Stimulated activated CD4-positive, alpha-beta T cell treated with anti-CD3 and anti-CD28 coated beads, Interleukin-15, amount 100 ng/mL, for 24 hours (primary cell): ENCODE results near the gene TSPEAR.
"Not testable (repeated sequence)": the region's sequence is repeated elsewhere in the genome, so short reads cannot be mapped to it uniquely, and the experiment has no call there.

Experiments used
- DNase-seq: peaks from one replicate; pipeline ENCODE4 v3.0.0-alpha.2; 2020

The TSPEAR gene

DNA sequence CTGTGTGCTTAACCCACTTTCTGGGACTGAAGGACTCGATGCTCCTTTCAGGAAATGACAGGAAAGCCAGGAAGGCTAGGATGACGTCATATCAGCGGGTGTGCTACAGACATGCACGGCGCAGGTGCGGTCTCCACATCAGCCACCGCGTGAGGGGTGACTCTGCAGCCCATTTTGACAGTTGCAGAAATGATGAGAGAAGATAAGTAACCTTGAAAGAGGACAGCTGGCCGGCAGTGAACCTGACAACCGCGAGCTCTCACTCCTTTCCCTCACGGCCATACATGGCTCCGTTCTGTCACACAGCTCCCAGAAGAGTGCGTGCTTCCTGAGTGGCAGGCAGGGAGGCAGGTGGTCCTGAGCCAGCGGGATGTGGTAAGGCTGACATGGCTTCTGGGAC is 129.3 kb downstream of the TSPEAR start:
- DNase-seq: no peak

- DNase-seq: no peak
These were observed 130.2 kb downstream of the TSPEAR start for GRCh38 chr21:44581158-44581557.

DNA sequence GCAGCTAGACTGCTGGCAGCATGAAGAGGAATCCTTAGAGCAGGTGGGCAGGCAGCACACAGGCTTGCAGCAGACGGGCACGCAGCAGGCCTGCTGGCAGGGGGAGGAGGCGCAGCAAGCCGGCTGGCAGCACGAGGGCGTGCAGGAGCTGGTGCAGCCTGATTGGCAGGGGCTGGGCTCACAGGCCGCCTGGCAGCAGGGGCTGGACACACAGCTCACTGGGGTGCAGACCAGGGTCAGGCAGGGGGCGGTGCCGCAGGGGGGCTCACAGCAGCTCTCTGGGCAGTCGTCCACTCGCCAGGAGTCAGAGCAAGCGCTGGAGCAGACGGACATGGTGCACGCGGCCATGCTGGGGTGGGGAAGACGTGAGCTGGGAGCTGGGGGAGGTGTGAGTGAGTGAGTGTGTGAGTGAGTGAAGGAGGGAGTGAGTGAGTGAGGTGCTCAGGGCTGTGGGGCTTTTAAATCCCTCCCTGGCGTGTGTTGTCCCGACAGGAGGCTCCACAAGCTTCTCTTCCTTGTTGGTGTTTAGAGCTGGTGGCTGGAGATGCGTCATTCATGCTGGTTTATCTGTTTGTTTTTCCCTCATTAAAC is 131.0 kb downstream of the TSPEAR start, which contains the start of gene KRTAP10-5:
TSS of gene KRTAP10-5 (minus strand) at position 374 of the 591 bp plus-strand sequence. CDS start at position 348, 26 bp downstream.
- not testable (repeated sequence) for DNase-seq

GRCh38 chr21:44579833-44580144 is 131.6 kb downstream of the TSPEAR start:
- DNase-seq: no peak

DNA sequence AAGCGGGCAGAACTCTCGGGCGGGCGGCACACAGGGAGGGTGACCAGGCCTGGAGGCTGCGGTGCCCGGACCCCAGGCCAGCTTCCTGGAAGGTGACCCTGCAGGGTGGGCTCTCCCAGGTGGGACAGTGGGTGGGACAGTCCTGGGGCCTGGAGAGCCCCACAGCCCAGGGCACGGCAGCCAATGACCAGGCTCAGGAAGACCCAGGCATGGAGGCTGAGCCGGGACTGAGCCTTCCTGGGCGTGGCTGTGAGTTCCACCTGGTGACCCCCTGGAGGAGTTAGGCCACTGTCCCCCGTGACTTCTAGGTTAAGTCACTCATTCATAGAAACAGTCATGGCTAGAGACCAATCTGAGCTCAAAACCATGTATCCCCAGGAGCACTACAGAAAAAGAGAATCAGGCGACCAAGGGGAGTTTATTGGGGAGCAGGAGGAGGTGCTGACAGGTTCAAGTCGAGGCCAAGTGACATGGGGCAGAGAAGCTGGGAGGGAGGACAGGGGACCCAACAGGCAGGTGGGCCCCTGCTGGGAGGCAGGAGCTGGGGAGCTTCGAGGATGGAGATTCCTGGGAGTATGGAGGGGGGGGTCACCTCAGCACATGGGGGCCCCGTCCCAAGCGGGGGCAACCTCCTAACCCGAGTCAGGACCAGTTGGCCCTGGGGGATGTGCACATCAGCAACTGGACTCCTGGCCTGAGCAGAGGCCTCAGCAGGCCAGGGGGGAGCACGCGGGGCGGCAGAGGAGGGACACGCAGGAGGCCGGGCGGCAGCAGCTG is 132.1 kb downstream of the TSPEAR start:
- DNase-seq: no peak

DNA sequence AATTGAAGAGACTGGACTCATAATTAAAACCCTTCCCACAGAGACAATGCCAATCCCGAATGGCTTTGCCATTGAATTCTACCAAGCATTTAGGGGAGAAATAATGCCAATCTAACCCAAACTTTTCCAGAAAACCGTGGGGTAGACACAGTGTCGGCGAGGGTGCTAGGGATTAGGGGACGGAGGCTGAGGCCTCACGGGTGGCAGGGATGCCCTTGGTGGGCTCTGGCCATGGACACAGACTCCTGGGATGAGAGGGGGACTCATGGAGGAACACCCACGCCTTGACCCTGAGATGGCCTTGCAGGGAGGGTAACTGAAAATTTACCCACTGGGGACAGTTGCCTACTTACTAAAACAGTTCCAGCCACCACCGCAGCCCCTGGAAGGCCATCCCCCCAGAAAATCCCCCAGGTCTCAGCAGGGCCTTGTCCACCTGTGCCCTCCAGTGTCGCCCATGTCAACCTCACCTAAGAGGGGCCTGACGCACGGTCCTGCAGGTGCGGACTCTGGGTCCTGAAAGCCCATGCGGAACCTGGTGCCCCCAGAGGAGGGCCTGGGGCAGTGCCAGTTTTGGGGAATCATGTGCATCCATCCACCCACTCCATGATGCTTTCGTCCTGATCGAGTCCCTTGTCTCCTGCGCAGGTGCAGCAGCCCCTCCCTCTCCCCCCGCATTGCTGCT is 132.9 kb downstream of the TSPEAR start:
- no peak for DNase-seq

DNA sequence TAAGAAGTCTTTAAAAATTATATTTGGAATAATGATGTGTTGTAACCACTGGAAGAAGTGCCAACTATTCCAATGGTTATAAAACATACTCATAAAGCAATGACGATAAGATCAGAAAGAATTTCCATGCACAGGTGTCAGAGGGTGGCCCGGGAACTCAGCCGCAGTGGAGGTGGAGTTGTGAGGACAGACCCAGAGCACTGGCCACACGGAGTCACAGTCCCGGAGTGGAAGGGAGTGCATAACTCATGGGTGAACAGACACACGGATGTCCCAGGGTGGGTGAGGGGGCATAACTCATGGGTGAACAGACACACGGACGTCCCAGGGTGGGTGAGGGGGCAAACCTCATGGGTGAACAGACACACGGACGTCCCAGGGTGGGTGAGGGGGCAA is 135.3 kb downstream of the TSPEAR start:
- DNase-seq: no peak

- no peak for DNase-seq
These were observed 135.9 kb downstream of the TSPEAR start for GRCh38 chr21:44575307-44576024.

- no peak for DNase-seq
These were observed 136.7 kb downstream of the TSPEAR start for GRCh38 chr21:44574457-44575306.

- DNase-seq: not testable (repeated sequence)
These were observed 137.5 kb downstream of the TSPEAR start, which contains the start of gene KRTAP10-4 for GRCh38 chr21:44573630-44574456. KRTAP10-4 (plus strand) TSS chr21:44573729; CDS start chr21:44573759, 30 bp downstream.

DNA sequence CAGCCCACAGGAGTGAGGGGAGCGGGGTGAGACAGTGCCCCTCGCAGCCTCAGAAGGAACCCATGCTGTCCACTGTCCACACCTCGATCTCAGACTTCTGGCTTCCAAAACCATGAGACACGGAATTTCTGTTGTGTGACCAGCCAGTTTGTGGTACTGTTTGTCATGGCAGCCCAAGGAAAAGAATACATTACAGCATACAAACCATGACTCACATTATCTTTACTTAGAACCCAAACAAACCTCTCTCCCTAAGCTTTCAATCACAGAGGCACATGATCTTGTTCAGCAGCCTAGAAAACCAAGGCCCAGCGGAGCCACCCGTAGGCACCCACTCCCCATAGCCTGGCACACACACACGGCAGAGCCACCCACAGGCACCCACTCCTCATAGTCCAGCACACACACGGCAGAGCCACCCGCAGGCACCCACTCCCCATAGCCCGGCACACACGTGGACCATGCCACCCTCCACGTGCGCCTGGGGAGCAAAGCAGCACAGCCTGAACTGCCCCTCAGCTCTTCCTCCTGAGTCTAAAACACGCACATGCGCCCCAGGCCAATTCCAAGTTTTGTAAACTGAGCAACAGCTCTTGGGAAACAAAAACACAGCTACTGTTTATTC is 138.3 kb downstream of the TSPEAR start:
- DNase-seq: no peak

- no peak for DNase-seq
These were observed 139.3 kb downstream of the TSPEAR start for GRCh38 chr21:44571844-44572782.

DNA sequence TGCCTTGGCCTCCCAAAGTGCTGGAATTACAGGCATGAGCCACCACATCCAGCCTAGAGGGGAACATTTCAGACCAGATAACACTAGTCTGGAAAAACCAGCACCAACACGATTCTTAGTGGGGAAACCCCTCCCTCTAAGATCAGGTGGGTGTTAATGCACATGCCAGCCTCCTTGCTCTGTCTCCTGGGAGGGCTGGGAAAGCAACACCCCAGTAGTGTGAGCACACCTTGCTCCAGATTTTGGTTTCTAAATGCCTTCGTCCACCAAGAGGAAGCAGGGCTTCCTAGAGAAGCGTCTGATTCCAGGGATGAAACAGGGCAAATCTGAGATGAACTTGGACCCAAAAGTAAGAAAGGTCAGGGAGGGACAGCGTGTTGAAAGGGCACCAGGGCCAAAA is 140.1 kb downstream of the TSPEAR start:
- no peak for DNase-seq

- DNase-seq: no peak
These were observed 141.4 kb downstream of the TSPEAR start for GRCh38 chr21:44569861-44570517.

GRCh38 chr21:44568667-44569556 is 142.5 kb downstream of the TSPEAR start:
- DNase-seq: no peak

- no peak for DNase-seq
These were observed 143.1 kb downstream of the TSPEAR start for GRCh38 chr21:44568261-44568660.

GRCh38 chr21:44567481-44568171 is 143.7 kb downstream of the TSPEAR start:
- DNase-seq: no peak
